ENCODE measurements around the gene DDX42. TPM values are rescaled to one million over a fixed set of nuclear protein-coding genes. Genes with fewer than 3 reads are reported as not detected.
"Not testable (repeated sequence)": the region's sequence is repeated elsewhere in the genome, so short reads cannot be mapped to it uniquely, and the experiment has no call there.

The DDX42 gene
- total RNA-seq, 1 experiment from 2014 or later, result 60.2 TPM

- DNase-seq (ENCODE audit: low read depth, low spot score), result no peak
- in situ Hi-C loops (cut with HindIII; ENCODE audit: low pct_unique_long_range_greater_than_20kb, low sequenced_read_pairs), result no loop called here
Observed at GRCh38 chr17:63772801-63773271, 1.1 kb upstream of the DDX42 start.

GRCh38 chr17:63773272-63774140 lies 464 bp upstream of the DDX42 start, which contains the start of gene CCDC47:
TSS of gene CCDC47 (minus strand) at chr17:63773597. CDS start at chr17:63766175, 7,422 bp downstream.
- in situ Hi-C loops (cut with HindIII; ENCODE audit: low pct_unique_long_range_greater_than_20kb, low sequenced_read_pairs), result no loop called here

DNA sequence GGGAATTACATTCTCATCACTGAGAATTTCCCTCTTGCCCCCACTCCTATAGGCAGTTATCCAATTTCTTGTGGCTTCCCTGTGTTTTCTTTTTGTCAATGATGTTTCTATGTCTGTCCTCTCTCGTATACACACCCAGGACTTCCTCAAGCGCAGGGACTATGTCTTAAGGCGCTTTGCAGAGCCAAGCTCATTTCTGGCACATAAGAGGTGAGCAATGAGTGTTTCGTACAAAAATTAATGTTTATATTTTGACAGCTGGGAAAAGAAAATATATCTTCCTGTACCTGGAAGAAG lies 947 bp downstream of the DDX42 start:
- in situ Hi-C loops (cut with HindIII; ENCODE audit: low pct_unique_long_range_greater_than_20kb, low sequenced_read_pairs), result no loop called here
- DNase-seq (ENCODE audit: low read depth, low spot score), result peak; percentile 21

More at GRCh38 chr17:63773272-63774140, 464 bp upstream of the DDX42 start, which contains the start of gene CCDC47:
- peak; percentile 100 for DNase-seq (ENCODE audit: low read depth, low spot score)

GRCh38 chr17:63775420-63775819 lies 1.4 kb downstream of the DDX42 start:
- in situ Hi-C loops (cut with HindIII; ENCODE audit: low pct_unique_long_range_greater_than_20kb, low sequenced_read_pairs), result no loop called here
- no peak for DNase-seq (ENCODE audit: low read depth, low spot score)

GRCh38 chr17:63780507-63780906 lies 6.5 kb downstream of the DDX42 start:
- peak; percentile 65 for DNase-seq (ENCODE audit: low read depth, low spot score)
- in situ Hi-C loops (cut with HindIII; ENCODE audit: low pct_unique_long_range_greater_than_20kb, low sequenced_read_pairs), result no loop called here

- in situ Hi-C loops (cut with HindIII; ENCODE audit: low pct_unique_long_range_greater_than_20kb, low sequenced_read_pairs), result no loop called here
- DNase-seq (ENCODE audit: low read depth, low spot score), result no peak
Observed at GRCh38 chr17:63780928-63781327, 7.0 kb downstream of the DDX42 start.

- DNase-seq (ENCODE audit: low read depth, low spot score), result no peak
- in situ Hi-C loops (cut with HindIII; ENCODE audit: low pct_unique_long_range_greater_than_20kb, low sequenced_read_pairs), result no loop called here
Observed at GRCh38 chr17:63783522-63783921, 9.6 kb downstream of the DDX42 start.

DNA sequence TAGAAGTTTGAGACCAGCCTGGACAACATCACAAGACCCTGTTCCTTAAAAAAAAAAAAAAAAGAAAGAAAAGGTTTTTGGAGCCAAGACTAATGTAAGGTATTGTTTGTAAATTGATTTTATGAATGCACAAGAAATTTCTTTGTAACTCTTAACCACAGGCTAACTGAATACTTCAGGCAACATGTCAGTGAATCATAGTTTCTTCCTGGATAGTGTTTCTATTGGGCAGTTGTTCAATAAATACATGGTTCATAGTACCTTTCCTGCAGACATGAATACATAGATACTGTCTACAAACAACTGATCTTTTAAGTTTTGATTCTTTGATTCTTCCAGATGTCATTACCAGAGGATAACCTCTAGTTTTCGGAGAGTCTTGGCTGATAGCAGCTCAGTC lies 11.6 kb downstream of the DDX42 start:
- peak; percentile 95 for DNase-seq (ENCODE audit: low read depth, low spot score)
- in situ Hi-C loops (cut with HindIII; ENCODE audit: low pct_unique_long_range_greater_than_20kb, low sequenced_read_pairs), result no loop called here

DNA sequence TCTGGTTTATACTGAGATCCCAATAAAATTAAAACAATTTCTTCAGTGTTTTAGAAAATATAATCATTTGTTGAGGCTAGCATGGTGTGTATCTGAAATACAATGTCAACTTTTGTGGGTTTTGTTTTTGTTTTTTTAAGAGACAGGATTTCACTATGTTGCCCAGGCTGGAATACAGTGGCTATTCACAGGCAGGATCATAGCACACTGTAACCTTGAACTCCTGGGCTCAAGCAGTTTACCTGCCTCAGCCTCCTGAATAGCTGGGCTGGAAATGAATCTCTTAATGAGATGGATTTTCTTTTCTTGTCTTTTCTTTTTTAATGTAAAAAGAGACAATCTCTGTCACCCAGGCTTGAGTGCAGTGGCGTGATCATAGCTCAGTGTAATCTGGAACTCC lies 12.1 kb downstream of the DDX42 start:
- in situ Hi-C loops (cut with HindIII; ENCODE audit: low pct_unique_long_range_greater_than_20kb, low sequenced_read_pairs), result no loop called here
- peak; percentile 24 for DNase-seq (ENCODE audit: low read depth, low spot score)

DNA sequence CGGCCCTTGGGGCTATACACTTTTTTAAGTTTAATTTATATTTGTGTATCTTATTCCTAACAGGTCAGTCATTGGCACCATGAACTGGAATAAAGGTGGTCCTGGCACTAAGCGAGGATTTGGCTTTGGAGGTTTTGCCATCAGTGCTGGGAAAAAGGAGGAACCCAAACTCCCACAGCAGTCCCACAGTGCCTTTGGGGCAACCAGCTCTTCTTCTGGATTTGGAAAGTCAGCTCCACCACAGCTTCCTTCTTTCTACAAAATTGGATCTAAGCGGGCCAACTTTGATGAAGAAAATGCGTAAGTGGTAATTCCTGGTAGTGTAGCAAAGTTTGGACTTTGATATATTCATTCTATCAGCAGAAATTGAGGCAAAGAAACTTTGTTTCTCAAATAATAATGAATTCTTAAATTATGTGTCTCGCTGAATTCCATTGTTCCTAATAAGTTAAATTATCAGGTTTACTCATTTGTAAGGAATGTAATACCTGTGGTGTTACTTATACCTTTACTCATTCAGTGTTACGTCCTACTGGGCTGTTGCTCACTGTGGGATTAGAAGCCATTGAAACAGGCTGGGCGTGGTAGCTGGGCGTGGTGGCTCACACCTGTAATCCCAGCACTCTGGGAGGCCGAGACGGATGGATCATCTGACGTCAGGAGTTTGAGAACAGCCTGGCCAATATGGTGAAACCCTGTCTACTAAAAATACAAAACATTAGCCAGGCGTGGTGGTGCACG lies 13.2 kb downstream of the DDX42 start:
- in situ Hi-C loops (cut with HindIII; ENCODE audit: low pct_unique_long_range_greater_than_20kb, low sequenced_read_pairs), result no loop called here
- DNase-seq (ENCODE audit: low read depth, low spot score), result no peak

DNA sequence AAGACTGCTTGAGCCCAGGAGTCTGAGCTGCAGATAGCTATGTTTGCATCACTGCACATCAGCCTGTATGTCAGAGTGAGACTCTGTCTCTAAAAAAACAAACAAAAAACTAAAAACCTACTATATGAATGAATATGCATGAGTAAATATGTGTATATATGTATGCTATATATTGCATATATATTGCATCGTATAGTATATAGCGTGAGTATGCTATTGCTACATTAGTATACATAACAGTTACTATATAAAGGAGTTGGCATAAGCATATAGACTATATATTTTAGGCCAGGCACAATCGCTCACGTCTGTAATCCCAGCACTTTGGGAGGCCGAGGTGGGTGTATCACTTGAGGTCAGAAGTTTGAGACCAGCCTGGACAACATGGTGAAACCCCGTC lies 16.1 kb downstream of the DDX42 start:
- in situ Hi-C loops (cut with HindIII; ENCODE audit: low pct_unique_long_range_greater_than_20kb, low sequenced_read_pairs), result no loop called here

GRCh38 chr17:63792055-63792729 lies 18.2 kb downstream of the DDX42 start:
- DNase-seq (ENCODE audit: low read depth, low spot score), result no peak
- in situ Hi-C loops (cut with HindIII; ENCODE audit: low pct_unique_long_range_greater_than_20kb, low sequenced_read_pairs), result no loop called here

More for the DNA sequence above, 16.1 kb downstream of the DDX42 start:
- DNase-seq (ENCODE audit: low read depth, low spot score), result no peak

GRCh38 chr17:63796375-63796774 lies 22.4 kb downstream of the DDX42 start:
- DNase-seq (ENCODE audit: low read depth, low spot score); in situ Hi-C loops (cut with HindIII; ENCODE audit: low pct_unique_long_range_greater_than_20kb, low sequenced_read_pairs): not testable (repeated sequence)

DNA sequence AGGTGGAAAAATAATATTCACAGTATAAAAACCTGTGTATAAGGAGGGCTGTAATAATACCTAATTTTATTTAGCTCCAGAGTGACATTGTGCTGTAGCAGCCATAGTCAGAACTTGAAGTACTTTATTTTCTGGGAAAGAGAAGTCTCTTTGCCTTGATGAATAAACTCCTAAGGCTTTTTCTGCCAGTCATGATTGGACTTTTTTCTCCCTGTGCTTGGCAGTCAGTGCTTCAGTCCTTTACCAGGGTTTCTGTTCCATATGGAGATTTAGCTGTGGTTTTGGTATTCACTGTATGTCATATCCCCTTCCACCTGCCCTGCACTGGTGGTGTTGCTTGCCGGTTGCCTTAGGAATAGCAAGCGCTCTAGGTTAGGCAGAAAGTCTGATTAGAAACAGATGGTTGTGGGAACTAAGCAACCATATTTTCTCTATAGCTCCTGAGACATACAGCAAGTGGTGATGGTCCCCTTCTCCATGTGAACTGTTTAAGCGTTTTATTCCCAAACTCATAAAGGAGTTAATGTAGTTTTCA lies 24.7 kb downstream of the DDX42 start:
- no peak for DNase-seq (ENCODE audit: low read depth, low spot score)
- in situ Hi-C loops (cut with HindIII; ENCODE audit: low pct_unique_long_range_greater_than_20kb, low sequenced_read_pairs), result no loop called here

- in situ Hi-C loops (cut with HindIII; ENCODE audit: low pct_unique_long_range_greater_than_20kb, low sequenced_read_pairs), result no loop called here
- DNase-seq (ENCODE audit: low read depth, low spot score), result no peak
Observed at GRCh38 chr17:63800783-63801182, 26.8 kb downstream of the DDX42 start.

DNA sequence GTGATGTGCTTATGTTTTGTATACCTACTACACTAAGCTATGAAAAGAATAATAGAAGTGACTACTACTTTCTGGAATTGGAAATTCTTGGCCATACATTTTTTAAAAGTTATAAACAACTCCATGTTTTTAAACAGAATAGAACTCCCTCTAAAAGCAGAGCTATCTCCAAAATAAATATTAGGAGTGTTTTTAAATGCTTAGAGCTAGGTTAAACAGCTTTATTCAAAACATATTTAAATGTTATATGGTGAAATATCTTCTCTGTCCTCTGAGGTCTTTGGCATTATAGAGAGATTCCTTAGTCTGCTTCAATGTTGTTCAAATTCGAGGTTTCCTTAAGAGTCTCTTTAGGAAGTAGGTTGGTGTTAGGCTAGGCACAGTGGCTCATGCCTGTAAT lies 30.4 kb downstream of the DDX42 start:
- in situ Hi-C loops (cut with HindIII; ENCODE audit: low pct_unique_long_range_greater_than_20kb, low sequenced_read_pairs), result no loop called here
- DNase-seq (ENCODE audit: low read depth, low spot score), result no peak

GRCh38 chr17:63805591-63805990 lies 31.6 kb downstream of the DDX42 start:
- in situ Hi-C loops (cut with HindIII; ENCODE audit: low pct_unique_long_range_greater_than_20kb, low sequenced_read_pairs), result no loop called here

GRCh38 chr17:63809970-63810369 lies 36.0 kb downstream of the DDX42 start:
- in situ Hi-C loops (cut with HindIII; ENCODE audit: low pct_unique_long_range_greater_than_20kb, low sequenced_read_pairs), result no loop called here
- DNase-seq (ENCODE audit: low read depth, low spot score), result no peak

More at GRCh38 chr17:63805591-63805990, 31.6 kb downstream of the DDX42 start:
- DNase-seq (ENCODE audit: low read depth, low spot score), result no peak
